Epithelial cell of proximal tubule (primary cell): ENCODE data around the gene MYH7B. TPM values are rescaled to one million over a fixed set of nuclear protein-coding genes. Genes with fewer than 3 reads are reported as not detected.

Source experiments
- DNase-seq: peaks from one replicate; pipeline ENCODE4 v3.0.0-alpha.2; 2011; ENCODE audit warnings: low read depth
- H3K4me3 ChIP-seq: 2 replicates; pipeline ENCODE4 v1.5.1; 2011; ENCODE audit warnings: low read depth, mild to moderate bottlenecking, low read length
- CTCF ChIP-seq: conservative IDR thresholded peaks from 2 replicates; pipeline ENCODE4 v1.5.1; 2012; ENCODE audit warnings: low read depth, mild to moderate bottlenecking, low read length
- total RNA-seq: library from RNA; depleted of rRNA; stranded (reverse); fragments of >200 nt; gene quantifications from 2 replicates; pipeline ENCODE4 v1.2.3, GENCODE V29; 2015

Gene MYH7B
- total RNA-seq, 1 donor from 2014 or later, result not detected

GRCh38 chr20:34982270-34983088, 26.8 kb downstream of the MYH7B start:
- H3K4me3 ChIP-seq, result no peak overlapping the region
- no peak for DNase-seq
- TF ChIP-seq CTCF, result no peak

GRCh38 chr20:34983089-34983820, 27.6 kb downstream of the MYH7B start:
- no peak for DNase-seq
- no peak overlapping the region for H3K4me3 ChIP-seq
- no peak for TF ChIP-seq CTCF

- H3K4me3 ChIP-seq, result no peak overlapping the region
- TF ChIP-seq CTCF, result no peak
- DNase-seq, result no peak
Measured at GRCh38 chr20:34983995-34984735, 28.5 kb downstream of the MYH7B start.

DNA sequence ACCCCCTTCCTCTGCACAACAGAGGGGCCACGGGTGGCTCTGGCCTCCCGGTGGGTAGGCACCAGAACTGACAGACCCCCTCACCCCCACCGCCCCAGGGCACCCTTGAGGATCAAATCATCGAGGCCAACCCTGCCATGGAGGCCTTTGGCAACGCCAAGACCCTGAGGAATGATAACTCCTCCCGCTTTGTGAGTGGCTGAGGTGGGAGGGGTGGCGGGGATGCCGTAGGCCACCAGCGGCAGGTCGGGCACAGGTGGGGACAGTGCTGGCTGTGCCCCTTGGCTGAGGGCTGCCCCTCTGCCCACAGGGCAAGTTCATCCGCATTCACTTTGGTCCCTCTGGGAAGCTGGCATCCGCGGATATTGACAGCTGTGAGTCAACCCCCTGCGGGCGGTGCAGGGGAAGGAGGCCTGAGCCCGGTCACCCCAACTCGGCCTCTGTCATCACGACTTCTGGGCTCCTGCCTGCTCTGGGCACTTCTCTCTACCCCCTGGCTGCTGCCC, 29.1 kb downstream of the MYH7B start:
- DNase-seq, result no peak
- no peak for TF ChIP-seq CTCF
- no peak overlapping the region for H3K4me3 ChIP-seq

DNA sequence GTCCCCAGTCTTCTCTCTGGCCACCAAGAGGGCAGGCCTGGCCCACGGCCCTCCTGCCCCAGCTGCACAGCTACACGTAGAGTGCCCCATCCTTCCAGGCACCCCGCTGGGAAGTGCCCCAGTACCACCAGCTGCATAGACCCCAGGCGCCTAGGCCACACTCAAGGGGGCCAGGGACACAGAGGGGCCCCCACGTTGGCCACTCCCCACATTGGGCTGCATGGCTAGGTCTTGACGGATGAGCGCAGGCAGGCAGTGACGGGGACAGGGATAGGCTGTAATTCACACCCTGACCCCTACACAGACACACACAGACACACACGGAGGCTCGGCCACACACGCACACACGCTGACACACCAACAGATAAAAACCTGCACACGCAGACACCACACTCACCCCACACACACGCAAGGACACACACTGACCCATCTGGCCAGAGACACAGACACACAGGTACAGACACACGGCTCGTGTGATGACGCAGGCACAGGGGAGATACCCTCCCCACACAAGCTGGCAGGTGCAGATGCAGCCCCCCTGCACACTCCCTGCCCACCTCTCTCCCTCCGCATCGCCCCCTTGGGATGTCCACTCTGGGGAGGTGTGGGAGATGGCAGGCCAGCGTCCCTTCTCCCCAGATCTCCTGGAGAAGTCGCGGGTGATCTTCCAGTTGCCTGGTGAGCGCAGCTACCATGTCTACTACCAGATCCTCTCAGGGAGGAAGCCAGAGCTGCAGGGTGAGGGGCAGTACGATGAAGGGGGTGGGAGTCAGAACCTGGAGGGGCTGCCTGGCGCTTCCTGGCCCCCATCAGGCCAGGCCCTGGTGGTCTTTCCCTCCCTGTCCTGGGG, 30.0 kb downstream of the MYH7B start:
- H3K4me3 ChIP-seq, result no peak overlapping the region
- TF ChIP-seq CTCF, result no peak
- no peak for DNase-seq
